Activated CD4-positive, alpha-beta T cell treated with anti-CD3 and anti-CD28 coated beads, Interleukin-2, Interleukin-6, amounts not matched to agents 100 ng/mL and 50 ng/mL, durations not matched to agents 16 hours and 8 hours (primary cell): Measurements from ENCODE around the gene SART3.
"Not testable (repeated sequence)": the region's sequence is repeated elsewhere in the genome, so short reads cannot be mapped to it uniquely, and the experiment has no call there.

Source experiments
- DNase-seq: peaks from one replicate; pipeline ENCODE4 v3.0.0-alpha.2; 2020

SART3 gene

GRCh38 chr12:108518101-108518715 is 42.8 kb downstream of the SART3 start:
- DNase-seq = no peak

GRCh38 chr12:108517288-108518100 is 43.5 kb downstream of the SART3 start:
- no peak for DNase-seq

- DNase-seq = no peak
Observed at GRCh38 chr12:108516511-108517275, 44.3 kb downstream of the SART3 start.

- DNase-seq = no peak
Observed at GRCh38 chr12:108515916-108516315, 45.1 kb downstream of the SART3 start.

DNA sequence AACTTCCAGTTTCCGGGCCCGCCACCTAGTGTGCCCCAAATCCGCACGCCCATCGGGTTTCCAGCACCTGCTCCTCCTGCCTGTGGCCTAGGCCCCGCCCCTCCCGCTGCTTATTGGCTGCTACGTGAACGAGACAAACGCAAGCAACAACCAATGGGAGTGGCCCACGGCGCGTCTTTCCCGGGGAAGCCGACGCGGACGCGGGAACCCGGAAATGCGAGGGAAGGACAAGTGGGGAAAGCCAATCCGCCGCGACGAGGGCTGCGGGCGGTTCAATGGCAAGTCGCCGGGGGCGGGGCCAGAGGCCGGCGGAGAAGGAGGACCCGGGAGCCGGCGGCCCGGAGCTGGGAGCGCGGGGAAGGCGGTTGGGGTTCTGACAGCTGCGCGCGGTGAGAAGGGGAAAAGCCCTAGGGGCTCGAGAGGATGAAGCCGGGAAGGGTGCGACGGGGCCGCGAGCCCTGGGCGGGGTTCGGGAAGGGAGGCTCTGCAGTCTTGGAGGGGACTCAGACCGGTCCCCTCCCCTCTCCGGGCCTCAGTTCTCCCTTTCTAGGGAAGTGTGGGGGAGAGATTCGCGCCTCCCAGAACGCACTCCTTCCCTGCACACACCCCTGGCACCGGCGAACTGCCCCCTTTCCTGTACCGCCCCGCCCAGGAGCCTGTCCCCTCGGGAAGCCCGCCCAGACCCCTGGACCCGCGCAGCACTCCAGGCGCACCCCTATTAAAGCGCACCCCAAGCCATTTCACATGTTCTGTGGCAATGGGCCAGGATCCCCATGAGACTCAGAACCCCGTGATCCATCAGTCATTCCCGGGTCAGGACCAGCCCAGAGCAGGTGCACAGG is 45.8 kb downstream of the SART3 start, which contains the start of gene FICD:
FICD (plus strand) TSS at position 305 of the 842 bp plus-strand sequence. CDS start 1,696 bp downstream, outside the sequence.
- peak; percentile 100 for DNase-seq

- no peak for DNase-seq
Observed at GRCh38 chr12:108514468-108514972, 46.5 kb downstream of the SART3 start.

DNA sequence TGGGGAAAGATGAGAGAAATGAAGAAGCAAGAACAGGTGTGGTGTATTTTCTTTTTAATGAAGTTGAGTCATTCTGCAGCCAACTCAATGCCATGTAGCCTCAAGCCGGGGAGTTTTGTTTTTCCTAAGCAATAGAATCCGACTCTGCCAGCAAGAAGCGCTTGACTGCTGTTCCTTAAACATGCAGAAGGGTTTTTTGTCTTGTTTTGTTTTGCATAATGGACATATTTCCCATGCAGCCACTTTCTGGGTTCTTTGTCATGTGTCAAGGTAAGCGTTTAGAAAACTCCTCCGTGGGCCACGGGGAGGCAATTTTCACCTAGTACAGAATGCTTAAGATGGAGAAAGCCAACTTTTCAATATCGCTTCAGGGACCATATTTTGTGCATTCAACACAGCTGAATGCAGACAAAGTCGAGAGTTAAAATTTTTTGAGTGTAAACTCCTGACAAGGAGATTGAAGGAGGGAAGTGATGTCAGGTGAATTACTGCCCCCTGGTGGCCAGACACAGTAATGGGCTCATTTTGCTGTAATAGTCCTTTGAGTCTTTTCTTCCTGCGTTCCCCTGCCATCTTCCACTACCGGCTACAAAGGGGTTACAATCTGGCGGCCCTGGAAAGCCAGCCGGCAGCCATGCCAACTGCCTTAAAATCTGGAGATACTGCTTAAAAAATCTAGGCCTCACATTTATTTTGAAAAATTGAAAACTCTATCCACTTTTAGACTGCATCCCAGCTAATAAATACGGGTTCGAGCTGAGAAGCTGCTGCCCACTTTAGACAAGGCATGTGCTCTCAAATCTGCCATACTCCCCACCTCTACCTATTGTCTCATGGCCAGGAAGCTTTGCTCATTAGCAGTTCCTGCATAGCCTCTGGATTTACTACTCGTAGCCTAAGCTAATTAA is 49.1 kb downstream of the SART3 start:
- peak; percentile 81 for DNase-seq

DNA sequence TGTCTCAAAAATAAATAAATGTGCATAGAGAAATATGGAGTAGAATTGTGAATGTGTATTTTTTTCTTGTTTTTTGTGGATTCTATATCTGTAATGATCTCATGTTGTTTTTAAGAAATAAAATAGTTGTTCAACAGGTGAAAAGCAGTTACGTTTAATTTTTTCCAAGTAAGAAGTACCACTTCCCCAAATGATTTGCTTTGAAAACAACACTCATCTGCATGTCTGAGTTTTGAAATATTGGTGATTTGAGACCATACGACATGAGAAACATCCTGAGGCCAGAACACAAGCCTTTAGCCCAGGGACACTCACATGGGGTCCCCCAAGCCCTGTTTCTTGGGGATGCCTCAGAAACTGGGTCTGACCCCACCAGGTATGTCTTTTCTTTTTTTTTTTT is 50.1 kb downstream of the SART3 start:
- DNase-seq = no peak

DNA sequence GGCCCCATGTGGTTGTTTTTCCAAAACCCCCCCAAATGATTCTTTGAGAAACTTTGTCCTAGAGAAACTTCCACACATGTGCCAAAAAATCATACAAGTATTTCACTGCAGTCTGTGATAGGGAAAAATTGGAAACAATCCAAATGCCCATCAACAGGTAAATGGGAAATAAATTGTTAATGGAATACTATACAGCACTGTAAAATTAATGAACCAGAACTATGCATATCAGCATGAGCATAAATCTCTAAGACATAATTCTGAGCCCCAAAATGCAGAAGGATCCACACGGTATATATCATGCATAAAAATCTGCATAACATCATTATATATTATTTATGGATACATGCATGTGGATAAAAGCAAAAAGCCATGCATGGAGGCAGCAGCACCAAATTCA is 51.2 kb downstream of the SART3 start:
- no peak for DNase-seq

GRCh38 chr12:108507971-108508642 is 52.9 kb downstream of the SART3 start:
- DNase-seq = peak; percentile 46

GRCh38 chr12:108505129-108505528 is 55.8 kb downstream of the SART3 start:
- DNase-seq = no peak

GRCh38 chr12:108502922-108503321 is 58.1 kb downstream of the SART3 start:
- no peak for DNase-seq

- DNase-seq = no peak
Observed at GRCh38 chr12:108498136-108498535, 62.8 kb downstream of the SART3 start.

DNA sequence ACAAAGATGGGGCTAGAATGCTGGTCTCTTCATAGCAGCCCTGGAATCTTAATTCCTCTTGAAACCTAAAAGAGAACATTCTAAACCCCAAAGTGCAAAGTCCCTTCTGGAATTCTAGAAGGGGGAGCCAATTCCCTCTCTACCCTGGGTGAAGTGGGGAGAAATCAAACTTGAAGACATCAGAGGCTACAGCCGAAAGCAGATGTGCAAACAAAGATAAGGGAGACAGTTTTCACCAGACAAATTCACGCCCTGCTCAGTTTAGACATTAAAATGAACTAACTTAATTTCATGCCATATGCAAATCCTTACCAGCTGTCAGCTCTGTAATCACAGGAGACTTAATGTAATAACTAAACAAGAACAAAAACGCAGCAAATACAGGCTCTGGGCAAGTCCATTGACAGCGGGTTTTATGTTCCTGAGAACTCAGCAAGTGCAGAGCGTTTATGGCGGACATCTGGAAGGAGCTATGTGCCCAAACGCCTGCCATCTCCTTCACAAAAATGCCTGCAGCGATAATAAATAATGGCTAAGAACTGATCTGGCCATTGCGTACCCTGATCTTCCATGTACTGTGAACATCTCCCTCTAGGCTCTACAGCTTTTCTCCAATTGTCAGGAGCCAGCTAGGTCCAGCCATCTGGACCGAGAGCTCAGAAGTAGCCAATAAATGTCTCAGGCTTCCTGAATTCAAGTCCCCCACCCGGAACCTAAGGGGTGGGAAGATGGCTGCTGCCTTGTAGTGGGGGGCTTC is 65.0 kb downstream of the SART3 start:
- no peak for DNase-seq

DNA sequence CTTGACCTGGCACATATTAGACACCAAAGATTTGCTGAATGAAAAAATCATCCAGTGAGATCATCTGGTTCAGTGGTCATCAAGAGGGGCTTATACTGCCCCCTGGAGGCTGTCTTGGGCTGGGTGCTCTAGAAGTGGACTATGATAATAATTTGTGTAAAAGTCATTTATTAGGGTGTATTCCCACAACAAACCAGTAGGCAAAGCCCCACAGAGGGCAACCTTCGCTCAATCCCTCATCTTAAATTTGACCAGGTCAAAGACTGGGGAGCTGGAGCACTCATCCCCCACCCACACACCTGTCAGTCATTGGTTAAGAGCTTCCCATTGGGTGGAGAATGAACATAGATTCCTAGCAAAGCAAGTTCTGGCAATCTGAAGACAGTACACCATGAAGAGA is 65.9 kb downstream of the SART3 start:
- peak; percentile 48 for DNase-seq

DNA sequence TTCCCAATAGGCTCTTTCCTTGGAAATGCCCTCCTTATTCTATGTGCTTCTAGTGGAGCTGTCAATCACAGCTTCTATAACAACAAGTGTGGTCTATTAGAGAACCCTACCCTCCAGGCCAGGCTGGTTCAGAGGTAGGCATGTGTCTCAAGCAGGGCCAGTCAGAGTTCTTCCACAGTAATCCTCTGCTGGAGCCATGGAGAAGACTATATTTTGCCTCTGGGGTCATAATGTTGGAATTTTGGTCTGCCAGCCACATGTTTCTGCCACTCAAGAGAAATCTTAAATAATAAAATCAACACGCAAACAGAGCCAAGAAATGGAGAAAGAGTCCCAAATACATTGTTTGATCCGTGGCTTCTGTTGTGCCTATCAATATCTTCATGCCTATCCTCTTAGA is 69.7 kb downstream of the SART3 start:
- DNase-seq = no peak

GRCh38 chr12:108487029-108487428 is 73.9 kb downstream of the SART3 start:
- not testable (repeated sequence) for DNase-seq

DNA sequence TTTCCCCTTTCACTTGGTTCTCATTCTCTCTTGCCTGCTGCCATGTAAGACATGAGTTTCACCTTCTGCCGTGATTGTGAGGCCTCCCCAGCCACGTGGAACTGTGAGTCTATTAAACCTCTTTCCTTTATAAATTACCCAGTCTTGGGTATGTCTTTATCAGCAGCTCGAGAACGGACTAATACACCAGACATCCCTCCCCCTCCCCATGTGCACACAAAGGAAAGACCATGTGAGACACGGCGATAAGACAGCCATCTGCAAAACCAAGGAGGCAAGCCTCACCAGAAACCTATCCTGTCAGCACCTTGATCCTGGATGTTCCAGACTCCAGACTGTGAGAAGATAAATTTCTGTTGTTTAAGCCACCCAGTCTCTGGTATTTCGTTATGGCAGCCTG is 75.6 kb downstream of the SART3 start:
- DNase-seq = not testable (repeated sequence)

DNA sequence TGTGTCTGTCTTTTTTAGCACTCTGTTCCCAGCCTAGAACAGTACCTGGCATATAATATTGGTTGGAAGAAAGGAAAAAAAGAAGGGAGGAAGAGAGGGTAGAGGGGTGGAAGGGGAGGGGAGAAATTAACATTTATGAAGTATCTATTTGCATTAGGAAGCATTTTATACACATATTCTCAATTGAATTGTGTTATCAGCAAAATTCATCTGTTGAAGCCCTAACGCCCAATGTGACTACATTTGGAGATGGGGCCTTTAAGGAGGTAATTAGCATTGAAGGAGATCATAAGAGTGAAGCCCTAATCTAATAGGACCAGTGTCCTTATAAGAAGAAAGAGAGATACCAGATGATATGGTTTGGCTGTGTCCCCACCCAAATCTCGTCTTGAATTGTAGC is 76.1 kb downstream of the SART3 start:
- DNase-seq = no peak

DNA sequence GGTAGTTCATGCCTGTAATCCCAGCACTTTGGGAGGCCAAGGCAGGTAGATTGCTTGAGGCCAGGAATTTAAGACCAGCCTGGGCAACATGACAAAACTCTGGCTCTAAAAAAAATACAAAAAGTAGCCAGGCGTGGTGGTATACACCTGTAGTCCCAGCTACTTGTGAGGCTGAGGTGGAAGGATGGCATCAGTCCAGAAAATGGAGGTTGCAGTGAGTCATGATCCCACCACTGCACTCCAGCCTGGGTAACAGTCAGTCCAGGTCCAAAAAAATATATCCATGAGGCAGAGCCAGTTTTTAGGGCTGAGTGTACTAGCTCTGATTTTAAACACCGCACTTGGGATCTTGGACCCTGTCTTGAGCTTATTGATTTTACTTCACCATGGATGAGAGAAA is 76.5 kb downstream of the SART3 start:
- no peak for DNase-seq
